IMR-90 (cell line): Measurements from ENCODE around the gene KRT73. TPM values are rescaled to one million over a fixed set of nuclear protein-coding genes. Genes with fewer than 3 reads are reported as not detected.

ENCODE experiments used
- ATAC-seq: fragments of 200-7000 bp; cut with Tn5 transposase; 2 replicates; pipeline ENCODE4 v1.9.1; 2020; ENCODE audit warnings: low read depth, mild to moderate bottlenecking, moderate library complexity
- BruUV-seq: library from RNA; stranded (reverse); fragments of 400-500 nt; replicated peaks from 2 replicates; lab custom pipeline; 2021; lab: Mats Ljungman, UMichigan
- CTCF ChIA-PET: fragments of 300-600 bp; formaldehyde crosslinking; extraction: SDS; loops from one replicate; lab custom pipeline; 2021; ENCODE audit warnings: antibody characterized with exemption; lab: Yijun Ruan, JAX
- POLR2A ChIA-PET: fragments of 300-600 bp; sonication (Branson Sonifier 250); formaldehyde crosslinking; loops from one replicate; lab custom pipeline; 2022; ENCODE audit warnings: antibody characterized with exemption; ENCODE audit not compliant: unreplicated experiment; lab: Charles Lee
- DNase-seq: peaks from one replicate; pipeline ENCODE4 v3.0.0; 2013
- H2AFZ ChIP-seq: replicated peaks from 2 replicates; pipeline ENCODE3; 2013; ENCODE audit warnings: low read length, mild to moderate bottlenecking; ENCODE audit not compliant: poor library complexity
- H2AK5ac ChIP-seq: 2 replicates; pipeline ENCODE4 v1.6.1; 2013; ENCODE audit warnings: low read depth, low read length, inconsistent platforms
- H2AK9ac ChIP-seq: replicated peaks from 2 replicates; pipeline ENCODE3; 2013; ENCODE audit warnings: mild to moderate bottlenecking, low read depth, low read length, moderate library complexity; ENCODE audit not compliant: poor library complexity
- H2BK120ac ChIP-seq: 2 replicates; pipeline ENCODE4 v1.6.1; 2013; ENCODE audit warnings: low read depth, low read length, inconsistent platforms
- H2BK15ac ChIP-seq: 3 replicates; pipeline ENCODE4 v1.6.1; 2013; ENCODE audit warnings: low read depth, low read length, inconsistent platforms
- H2BK20ac ChIP-seq: 2 replicates; pipeline ENCODE4 v1.6.1; 2013; ENCODE audit warnings: low read depth, mild to moderate bottlenecking, inconsistent platforms, low read length, moderate library complexity
- H2BK5ac ChIP-seq: 2 replicates; pipeline ENCODE4 v1.6.1; 2013; ENCODE audit warnings: mild to moderate bottlenecking, low read depth, low read length, inconsistent platforms; ENCODE audit not compliant: poor library complexity, severe bottlenecking
- H3K14ac ChIP-seq: replicated peaks from 2 replicates; pipeline ENCODE4 v1.6.1; 2013; ENCODE audit warnings: low read depth, low read length, inconsistent platforms
- H3K18ac ChIP-seq: 2 replicates; pipeline ENCODE4 v1.6.1; 2013; ENCODE audit warnings: low read depth, low read length, control low read depth
- H3K23ac ChIP-seq: 2 replicates; pipeline ENCODE4 v1.6.1; 2013; ENCODE audit warnings: low read depth, low read length, inconsistent platforms
- H3K27ac ChIP-seq: 2 replicates; pipeline ENCODE4 v1.5.1; 2013; ENCODE audit warnings: mild to moderate bottlenecking, control low read depth, low read length; ENCODE audit not compliant: insufficient read depth
- H3K27me3 ChIP-seq: 2 replicates; pipeline ENCODE4 v1.6.1; 2013; ENCODE audit warnings: low read length; ENCODE audit not compliant: control insufficient read depth, insufficient read depth
- H3K36me3 ChIP-seq: 2 replicates; pipeline ENCODE4 v1.6.1; 2013; ENCODE audit warnings: low read length, mixed read lengths; ENCODE audit not compliant: control insufficient read depth, insufficient read depth
- H3K4ac ChIP-seq: 2 replicates; pipeline ENCODE4 v1.6.1; 2013; ENCODE audit warnings: low read depth, low read length, inconsistent platforms
- H3K4me1 ChIP-seq: 2 replicates; pipeline ENCODE4 v1.6.1; 2013; ENCODE audit warnings: low read length, mixed read lengths; ENCODE audit not compliant: control insufficient read depth, insufficient read depth
- H3K4me2 ChIP-seq: 2 replicates; pipeline ENCODE4 v1.6.1; 2013; ENCODE audit warnings: low read depth, mild to moderate bottlenecking, control low read depth, low read length, moderate library complexity
- H3K4me3 ChIP-seq: 2 replicates; pipeline ENCODE4 v1.5.1; 2013; ENCODE audit warnings: low read depth, mild to moderate bottlenecking, control low read depth, low read length, moderate library complexity; ENCODE audit not compliant: insufficient read depth
- H3K56ac ChIP-seq: 2 replicates; pipeline ENCODE4 v1.6.1; 2013; ENCODE audit warnings: low read length, inconsistent platforms; ENCODE audit not compliant: insufficient read depth; ENCODE audit errors: extremely low read depth
- H3K79me1 ChIP-seq, 2 experiments: 2 replicates each; pipeline ENCODE4 v1.6.1; 2013; ENCODE audit warnings: low read length in 2 of 2, inconsistent platforms in 1 of 2, low read depth in 1 of 2
- H3K9ac ChIP-seq: 2 replicates; pipeline ENCODE4 v1.6.1; 2013; ENCODE audit warnings: low read depth, low read length, control low read depth
- H3K9me1 ChIP-seq: 2 replicates; pipeline ENCODE4 v1.6.1; 2013; ENCODE audit warnings: low read length, inconsistent platforms; ENCODE audit not compliant: insufficient read depth
- H3K9me3 ChIP-seq: 2 replicates; pipeline ENCODE4 v1.6.1; 2013; ENCODE audit warnings: low read length; ENCODE audit not compliant: control insufficient read depth, insufficient read depth
- H4K20me1 ChIP-seq: 2 replicates; pipeline ENCODE4 v1.6.1; 2013; ENCODE audit warnings: low read length, inconsistent platforms; ENCODE audit not compliant: insufficient read depth
- H4K5ac ChIP-seq: 2 replicates; pipeline ENCODE4 v1.6.1; 2013; ENCODE audit warnings: mild to moderate bottlenecking, low read depth, low read length, control low read depth
- H4K8ac ChIP-seq, 2 experiments: 2 replicates each; pipeline ENCODE4 v1.6.1; 2013; ENCODE audit warnings: low read depth in 2 of 2, low read length in 2 of 2, control low read depth in 1 of 2, inconsistent platforms in 1 of 2
- H4K91ac ChIP-seq: 2 replicates; pipeline ENCODE4 v1.6.1; 2013; ENCODE audit warnings: low read depth, low read length, inconsistent platforms; ENCODE audit not compliant: insufficient read depth
- BHLHE40 ChIP-seq: fragments of 150-350 bp; IDR thresholded peaks from 2 replicates; pipeline ENCODE4 v1.6.1; 2016; ENCODE audit warnings: mild to moderate bottlenecking, low read depth, low read length
- CEBPB ChIP-seq: IDR thresholded peaks from 2 replicates; pipeline ENCODE4 v1.6.1; 2012; ENCODE audit warnings: low read depth, low read length, improper control_type of control experiment
- CHD1 ChIP-seq: IDR thresholded peaks from 2 replicates; pipeline ENCODE4 v1.6.1; 2012; ENCODE audit warnings: low read depth, low read length, improper control_type of control experiment
- ELK1 ChIP-seq: fragments of 150-350 bp; IDR thresholded peaks from 2 replicates; pipeline ENCODE4 v1.6.1; 2016; ENCODE audit warnings: low read depth, mild to moderate bottlenecking, low read length, moderate library complexity, borderline replicate concordance
- FOS ChIP-seq: fragments of 150-350 bp; IDR thresholded peaks from 2 replicates; pipeline ENCODE4 v1.6.1; 2016; ENCODE audit warnings: low read depth, low read length
- MAFK ChIP-seq: IDR thresholded peaks from 2 replicates; pipeline ENCODE4 v1.6.1; 2012; ENCODE audit warnings: low read depth, low read length, improper control_type of control experiment
- MAZ ChIP-seq: IDR thresholded peaks from 2 replicates; pipeline ENCODE4 v1.6.1; 2012; ENCODE audit warnings: low read depth, mild to moderate bottlenecking, low read length, improper control_type of control experiment, moderate library complexity, borderline replicate concordance
- MXI1 ChIP-seq: IDR thresholded peaks from 2 replicates; pipeline ENCODE4 v1.6.1; 2012; ENCODE audit warnings: low read depth, mild to moderate bottlenecking, low read length, moderate library complexity, borderline replicate concordance
- NFE2L2 ChIP-seq: fragments of 150-350 bp; IDR thresholded peaks from 2 replicates; pipeline ENCODE4 v1.6.1; 2016; ENCODE audit warnings: low read depth, mild to moderate bottlenecking, low read length
- RCOR1 ChIP-seq: IDR thresholded peaks from 2 replicates; pipeline ENCODE4 v1.6.1; 2012; ENCODE audit warnings: mild to moderate bottlenecking, low read length, improper control_type of control experiment; ENCODE audit not compliant: insufficient replicate concordance
- SMC3 ChIP-seq: fragments of 150-350 bp; IDR thresholded peaks from 2 replicates; pipeline ENCODE4 v1.6.1; 2016; ENCODE audit warnings: low read depth, mild to moderate bottlenecking, antibody characterized with exemption, low read length, moderate library complexity
- WGBS, 2 experiments: methylation state at CpG; one replicate each; pipeline versions ENCODE4 v1.1.5 to v1.1.7; 2013; ENCODE audit warnings: missing lambda C conversion rate in 2 of 2; ENCODE audit not compliant: insufficient read length in 1 of 2; ENCODE audit errors: extremely low coverage in 2 of 2; 5-methylcytosine and 5-hydroxymethylcytosine counted together
- dilution Hi-C: fragments of 300-500 bp; cut with HindIII; formaldehyde crosslinking; loops from one replicate; pipeline ENCODE4 v1.14.3; 2018; ENCODE audit warnings: low sequenced_read_pairs; ENCODE audit not compliant: unreplicated experiment
- in situ Hi-C: fragments of 300-500 bp; cut with MboI; formaldehyde crosslinking; loops from 3 replicates; pipeline ENCODE4 v1.14.3; 2019; ENCODE audit warnings: low sequenced_read_pairs, inconsistent platforms, mixed read lengths
- intact Hi-C: fragments of 100-400 bp; cut with micrococcal nuclease; formaldehyde crosslinking; loops from 2 replicates; pipeline ENCODE4 v1.10.0; 2022
- polyA plus RNA-seq, 3 experiments: library from polyadenylated mRNA; depleted of rRNA; stranded (reverse); fragments of >200 nt; gene quantifications; 2 replicates each; pipeline ENCODE4 v1.2.3, GENCODE V29; 2012; ENCODE audit warnings: low replicate concordance in 1 of 3
- total RNA-seq: library from RNA; depleted of rRNA; stranded (reverse); fragments of >200 nt; gene quantifications from 2 replicates; pipeline ENCODE4 v1.2.3, GENCODE V29; 2012
- TF ChIP-seq, protein P1 (sequence below): conservative IDR thresholded peaks from 2 replicates; pipeline ENCODE4 v1.5.1; 2012; ENCODE audit warnings: mild to moderate bottlenecking, low read depth, low read length, improper control_type of control experiment

Gene KRT73
- total and polyA plus RNA-seq, 2 of the 4 experiments (the other 2 are of a cell fraction), result not detected

DNA sequence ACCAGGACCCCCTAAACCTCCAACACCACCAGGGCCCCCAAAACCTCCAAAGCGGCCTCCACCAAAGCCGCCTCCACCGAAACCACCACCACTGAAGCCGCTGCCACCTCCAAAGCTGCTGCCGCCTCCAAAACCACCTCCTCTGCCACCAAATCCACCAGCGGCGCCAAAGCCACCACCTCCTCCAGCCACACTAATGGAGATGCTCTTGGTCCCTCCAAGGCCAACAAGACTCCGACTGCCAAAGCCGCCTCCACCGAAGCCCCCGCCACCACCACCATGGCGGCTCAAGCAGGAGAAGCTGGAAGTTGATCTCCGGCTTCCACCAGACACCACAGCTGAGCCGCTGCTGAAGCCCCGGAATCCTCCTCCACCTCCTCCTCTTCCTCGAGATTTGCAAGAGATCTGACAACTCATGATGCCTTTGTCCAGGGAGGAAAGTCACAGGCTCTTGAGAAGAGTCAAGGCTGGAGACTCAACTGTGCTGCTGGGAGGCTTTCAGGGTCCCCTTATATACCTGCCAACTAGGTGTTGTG lies 33.4 kb upstream of the KRT73 start, which contains the start of gene KRT2:
TSS of gene KRT2 (minus strand) at position 486 of the 536 bp plus-strand sequence. CDS start at position 417, 69 bp downstream.
- DNase-seq (no peak), ATAC-seq (no peak)
- no peak within 1 kb of the TSS for H2BK5ac ChIP-seq
- H3K27ac ChIP-seq, result no peak within 1 kb of the TSS
- ChIA-PET CTCF (no interaction called here), POLR2A (no interaction called here)
- no CpG with 5 or more reads among the region's 16 CpGs for WGBS, 2 experiments
- H2AK5ac ChIP-seq, result no peak within 1 kb of the TSS
- H2AFZ ChIP-seq, result no peak within 1 kb of the TSS
- no peak within 1 kb of the TSS for H2AK9ac ChIP-seq
- no peak within 1 kb of the TSS for H4K91ac ChIP-seq
- no peaks in the 10 kb centered on the region for H3K9me3 ChIP-seq
- no peak within 1 kb of the TSS for H2BK20ac ChIP-seq
- no peak within 1 kb of the TSS for H2BK120ac ChIP-seq
- no peak within 1 kb of the TSS for H3K4me3 ChIP-seq
- no peak within 1 kb of the TSS for H3K18ac ChIP-seq
- intact Hi-C loops (no loop called here), dilution Hi-C loops (no loop called here), in situ Hi-C loops (no loop called here)
- no peak within 1 kb of the TSS for H3K14ac ChIP-seq
- H3K4ac ChIP-seq, result no peak within 1 kb of the TSS
- no peaks in the 10 kb centered on the region for H4K20me1 ChIP-seq
- no peak within 1 kb of the TSS for H4K8ac ChIP-seq
- H3K79me1 ChIP-seq, result no peaks in the 10 kb centered on the region
- no TSS peak for BruUV-seq
- H3K56ac ChIP-seq, result no peak within 1 kb of the TSS
- TF ChIP-seq CEBPB, result no peak
- TF ChIP-seq NFE2L2, result no peak
- TF ChIP-seq RCOR1, result no peak
- no peak for TF ChIP-seq CHD1
- no peak for TF ChIP-seq SMC3
- TF ChIP-seq MAFK, result no peak
- no peak for TF ChIP-seq MXI1
- no peak for TF ChIP-seq MAZ
- TF ChIP-seq, protein P1, sequence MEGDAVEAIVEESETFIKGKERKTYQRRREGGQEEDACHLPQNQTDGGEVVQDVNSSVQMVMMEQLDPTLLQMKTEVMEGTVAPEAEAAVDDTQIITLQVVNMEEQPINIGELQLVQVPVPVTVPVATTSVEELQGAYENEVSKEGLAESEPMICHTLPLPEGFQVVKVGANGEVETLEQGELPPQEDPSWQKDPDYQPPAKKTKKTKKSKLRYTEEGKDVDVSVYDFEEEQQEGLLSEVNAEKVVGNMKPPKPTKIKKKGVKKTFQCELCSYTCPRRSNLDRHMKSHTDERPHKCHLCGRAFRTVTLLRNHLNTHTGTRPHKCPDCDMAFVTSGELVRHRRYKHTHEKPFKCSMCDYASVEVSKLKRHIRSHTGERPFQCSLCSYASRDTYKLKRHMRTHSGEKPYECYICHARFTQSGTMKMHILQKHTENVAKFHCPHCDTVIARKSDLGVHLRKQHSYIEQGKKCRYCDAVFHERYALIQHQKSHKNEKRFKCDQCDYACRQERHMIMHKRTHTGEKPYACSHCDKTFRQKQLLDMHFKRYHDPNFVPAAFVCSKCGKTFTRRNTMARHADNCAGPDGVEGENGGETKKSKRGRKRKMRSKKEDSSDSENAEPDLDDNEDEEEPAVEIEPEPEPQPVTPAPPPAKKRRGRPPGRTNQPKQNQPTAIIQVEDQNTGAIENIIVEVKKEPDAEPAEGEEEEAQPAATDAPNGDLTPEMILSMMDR, result no peak
- TF ChIP-seq FOS, result no peak
- TF ChIP-seq ELK1, result no peak
- no peak for TF ChIP-seq BHLHE40
- H3K4me1 ChIP-seq, result no peaks in the 10 kb centered on the region
- no peak within 1 kb of the TSS for H3K23ac ChIP-seq
- no peak within 1 kb of the TSS for H4K5ac ChIP-seq
- no peaks in the 10 kb centered on the region for H3K9me1 ChIP-seq
- peaks cover 16% of the 10 kb centered on the region for H3K27me3 ChIP-seq
- H2BK15ac ChIP-seq, result no peak within 1 kb of the TSS
- H3K9ac ChIP-seq, result no peak within 1 kb of the TSS
- H3K36me3 ChIP-seq, result no peaks in the 10 kb centered on the region
- H3K4me2 ChIP-seq, result no peak within 1 kb of the TSS
